Measurements from ENCODE around the gene TSR3.
"Not testable (repeated sequence)": the region's sequence is repeated elsewhere in the genome, so short reads cannot be mapped to it uniquely, and the experiment has no call there.

Gene TSR3

GRCh38 chr16:1335996-1336395, 15.7 kb downstream of the TSR3 start:
- FAIRE-seq = no peak

- FAIRE-seq = no peak
Measured at GRCh38 chr16:1335211-1335971, 16.3 kb downstream of the TSR3 start.

- FAIRE-seq = no peak
Measured at GRCh38 chr16:1334739-1335138, 16.9 kb downstream of the TSR3 start.

GRCh38 chr16:1333854-1334700, 17.6 kb downstream of the TSR3 start:
- no peak for FAIRE-seq

- FAIRE-seq = no peak
Measured at GRCh38 chr16:1333149-1333812, 18.4 kb downstream of the TSR3 start, which contains the start of gene BAIAP3. BAIAP3 (plus strand) TSS chr16:1333645; CDS start chr16:1338550, 4,905 bp downstream.

- no peak for FAIRE-seq
Measured at GRCh38 chr16:1332618-1333148, 19.0 kb downstream of the TSR3 start.

GRCh38 chr16:1331712-1332617, 19.7 kb downstream of the TSR3 start:
- FAIRE-seq = no peak

GRCh38 chr16:1330931-1331711, 20.6 kb downstream of the TSR3 start:
- no peak for FAIRE-seq

GRCh38 chr16:1330260-1330914, 21.3 kb downstream of the TSR3 start:
- FAIRE-seq = no peak

GRCh38 chr16:1328961-1329360, 22.7 kb downstream of the TSR3 start:
- not testable (repeated sequence) for FAIRE-seq

GRCh38 chr16:1328136-1328535, 23.5 kb downstream of the TSR3 start:
- FAIRE-seq = not testable (repeated sequence)

GRCh38 chr16:1327619-1327947, 24.1 kb downstream of the TSR3 start:
- no peak for FAIRE-seq

GRCh38 chr16:1326946-1327618, 24.6 kb downstream of the TSR3 start:
- FAIRE-seq = no peak

GRCh38 chr16:1326391-1326790, 25.3 kb downstream of the TSR3 start:
- no peak for FAIRE-seq

- no peak for FAIRE-seq
Measured at GRCh38 chr16:1325673-1326371, 25.9 kb downstream of the TSR3 start.

- FAIRE-seq = no peak
Measured at GRCh38 chr16:1325261-1325660, 26.4 kb downstream of the TSR3 start.

GRCh38 chr16:1324286-1324826, 27.3 kb downstream of the TSR3 start:
- FAIRE-seq = no peak

- no peak for FAIRE-seq
Measured at GRCh38 chr16:1323296-1324239, 28.1 kb downstream of the TSR3 start.
